Right ventricle myocardium inferior (tissue), 1 donor: ENCODE data around the gene DCUN1D4. TPM values are rescaled to one million over a fixed set of nuclear protein-coding genes. Genes with fewer than 3 reads are reported as not detected.

Experiments used
- ATAC-seq: fragments of 200-7000 bp; cut with Tn5 transposase; one replicate; pipeline ENCODE4 v1.9.1; 2020; ENCODE audit warnings: mild to moderate bottlenecking, moderate library complexity
- DNase-seq: peaks from one replicate; pipeline ENCODE4 v3.0.0; 2021; ENCODE audit errors: missing footprints
- intact Hi-C: fragments of 100-400 bp; cut with DNase I; formaldehyde crosslinking; loops from one replicate; pipeline ENCODE4 v1.11.0; 2022
- total RNA-seq: library from RNA; stranded (reverse); fragmentation: NEBNext Ultra II Directional; extraction: Animal tissue kit (Norgen Biotek cat#: 25700); gene quantifications from one replicate; pipeline ENCODE4 v1.2.1, GENCODE V29; 2021
- donor health status: DM: no; HTN: yes; CAD: no; lungs with severe emphysema.

Gene DCUN1D4
- total RNA-seq, 1 donor from 2014 or later = 38.7 TPM

DNA sequence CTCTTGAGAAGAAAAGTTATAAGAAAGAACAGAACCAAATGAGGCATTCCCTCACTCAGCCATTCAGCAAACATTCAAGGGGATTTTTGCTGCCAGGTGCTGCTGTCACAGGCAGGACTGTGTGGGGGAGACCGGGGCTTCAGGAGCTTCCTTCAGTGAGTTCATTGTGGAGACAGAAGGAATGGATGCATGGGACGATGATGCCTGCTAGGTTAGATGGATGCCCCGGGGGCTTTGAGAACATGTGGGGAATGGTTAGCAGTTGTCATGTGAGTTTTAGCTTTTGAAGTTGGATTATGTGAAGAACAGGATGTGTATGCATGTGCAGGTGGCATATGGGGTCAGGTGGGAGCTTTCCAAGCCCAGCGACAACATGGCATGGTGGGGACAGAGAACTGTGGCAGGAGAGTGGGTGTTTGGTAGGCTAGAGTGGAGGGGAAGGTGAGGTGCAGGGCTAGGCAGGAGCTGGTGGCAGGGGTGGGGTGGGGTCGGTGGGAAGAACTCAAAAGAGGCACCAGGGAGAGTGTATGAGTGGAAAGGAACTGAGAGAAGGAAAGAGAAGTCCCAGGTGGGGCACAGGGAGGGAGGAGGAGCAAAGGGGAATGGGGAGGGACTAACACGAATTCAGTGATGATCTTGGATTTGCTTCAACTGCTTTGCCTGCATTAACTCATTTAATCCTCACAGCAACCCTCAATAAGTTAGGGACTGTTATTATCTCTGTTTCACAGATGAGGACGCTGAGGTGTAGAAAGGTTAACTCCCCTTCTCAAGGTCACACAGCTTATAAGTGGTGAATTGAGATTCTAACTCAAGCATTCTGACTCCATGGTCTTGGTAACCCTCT is 8.4 kb downstream of the DCUN1D4 start:
- no peak for DNase-seq
- no peak for ATAC-seq
- intact Hi-C loops = no loop called here

- intact Hi-C loops = no loop called here
- ATAC-seq (no peak), DNase-seq (no peak)
These were observed 9.0 kb downstream of the DCUN1D4 start for GRCh38 chr4:51851937-51852290.

- DNase-seq (no peak), ATAC-seq (peak; percentile 67)
- intact Hi-C loops = no loop called here
These were observed 10.2 kb downstream of the DCUN1D4 start for GRCh38 chr4:51853027-51853682.

DNA sequence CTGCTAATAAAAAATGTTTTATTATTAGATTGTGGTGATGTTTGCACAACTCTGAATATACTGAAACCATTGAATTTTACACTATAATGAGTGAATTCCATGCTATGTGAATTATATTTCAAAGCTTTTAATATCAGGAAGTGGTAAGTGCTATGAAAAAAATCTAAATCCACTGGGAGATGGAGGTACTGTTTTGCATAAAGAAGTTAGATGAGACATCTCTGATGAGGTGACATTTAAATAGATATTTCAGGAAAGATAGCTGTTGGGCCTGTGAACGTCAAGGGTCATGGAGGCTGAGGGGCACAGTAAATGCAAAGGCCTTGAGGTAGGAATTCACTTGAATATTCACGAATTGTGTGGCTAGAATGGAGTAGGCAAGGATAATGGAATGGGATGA is 12.3 kb downstream of the DCUN1D4 start:
- no peak for DNase-seq
- intact Hi-C loops = no loop called here

GRCh38 chr4:51855751-51856150 is 12.8 kb downstream of the DCUN1D4 start:
- no peak for DNase-seq
- intact Hi-C loops = no loop called here
- no peak for ATAC-seq

More for the DNA sequence above, 12.3 kb downstream of the DCUN1D4 start:
- no peak for ATAC-seq

DNA sequence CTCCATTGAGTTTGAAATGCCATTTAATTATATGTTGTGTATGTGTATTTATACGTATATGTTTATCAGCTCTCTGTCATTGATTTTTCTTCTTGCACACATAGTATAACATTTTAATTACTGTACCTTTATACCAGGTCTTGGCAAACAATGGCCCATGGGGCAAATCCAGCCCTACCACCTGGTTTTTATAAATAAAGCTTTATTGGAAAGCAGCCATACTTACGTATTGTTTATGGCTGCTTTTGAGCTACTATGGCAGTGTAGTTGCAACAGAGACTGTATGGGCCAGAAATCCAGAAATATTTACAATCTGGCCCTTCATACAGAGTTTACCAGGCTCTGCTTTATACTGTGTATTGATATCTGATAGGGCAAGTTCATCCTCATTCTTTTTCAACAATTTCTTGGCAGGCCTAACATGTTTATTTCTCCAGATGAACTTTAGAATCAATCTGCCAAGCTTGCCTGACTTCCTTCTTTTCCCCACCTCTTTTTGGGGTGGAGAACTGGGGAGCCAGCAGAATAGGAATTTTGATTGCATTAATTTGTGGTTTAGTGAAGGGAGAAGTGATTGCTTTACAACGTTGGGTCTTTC is 15.8 kb downstream of the DCUN1D4 start:
- no peak for ATAC-seq
- DNase-seq = no peak
- intact Hi-C loops = no loop called here

GRCh38 chr4:51859476-51860031 is 16.6 kb downstream of the DCUN1D4 start:
- DNase-seq (no peak), ATAC-seq (no peak)
- intact Hi-C loops = no loop called here

DNA sequence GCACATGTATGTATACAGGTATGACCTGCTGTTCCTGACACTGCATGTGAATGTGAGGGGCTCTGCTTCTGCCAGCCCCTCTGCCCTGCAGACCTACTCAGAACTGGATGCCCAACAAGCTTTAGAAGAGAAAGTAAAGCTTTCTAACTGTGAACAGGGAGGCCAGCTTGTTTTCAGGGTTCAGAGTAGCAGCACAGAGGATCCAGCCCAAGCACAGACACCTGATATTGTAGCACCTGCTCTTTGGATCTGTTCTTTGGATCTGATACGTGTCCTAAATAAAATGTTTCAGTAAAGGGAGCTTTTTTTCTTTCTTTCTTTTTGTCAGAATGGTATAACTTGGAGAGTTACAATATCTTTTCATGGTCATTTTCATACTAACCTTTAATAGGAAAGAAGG is 19.2 kb downstream of the DCUN1D4 start:
- ATAC-seq (no peak), DNase-seq (no peak)
- intact Hi-C loops = no loop called here

- DNase-seq (no peak), ATAC-seq (no peak)
- intact Hi-C loops = no loop called here
These were observed 19.8 kb downstream of the DCUN1D4 start for GRCh38 chr4:51862781-51863180.

- DNase-seq (no peak), ATAC-seq (no peak)
- intact Hi-C loops = no loop called here
These were observed 22.8 kb downstream of the DCUN1D4 start for GRCh38 chr4:51865717-51866116.

- intact Hi-C loops = no loop called here
- peak; percentile 93 for ATAC-seq
- DNase-seq = peak; percentile 70
These were observed 23.9 kb downstream of the DCUN1D4 start for GRCh38 chr4:51866835-51867234.

DNA sequence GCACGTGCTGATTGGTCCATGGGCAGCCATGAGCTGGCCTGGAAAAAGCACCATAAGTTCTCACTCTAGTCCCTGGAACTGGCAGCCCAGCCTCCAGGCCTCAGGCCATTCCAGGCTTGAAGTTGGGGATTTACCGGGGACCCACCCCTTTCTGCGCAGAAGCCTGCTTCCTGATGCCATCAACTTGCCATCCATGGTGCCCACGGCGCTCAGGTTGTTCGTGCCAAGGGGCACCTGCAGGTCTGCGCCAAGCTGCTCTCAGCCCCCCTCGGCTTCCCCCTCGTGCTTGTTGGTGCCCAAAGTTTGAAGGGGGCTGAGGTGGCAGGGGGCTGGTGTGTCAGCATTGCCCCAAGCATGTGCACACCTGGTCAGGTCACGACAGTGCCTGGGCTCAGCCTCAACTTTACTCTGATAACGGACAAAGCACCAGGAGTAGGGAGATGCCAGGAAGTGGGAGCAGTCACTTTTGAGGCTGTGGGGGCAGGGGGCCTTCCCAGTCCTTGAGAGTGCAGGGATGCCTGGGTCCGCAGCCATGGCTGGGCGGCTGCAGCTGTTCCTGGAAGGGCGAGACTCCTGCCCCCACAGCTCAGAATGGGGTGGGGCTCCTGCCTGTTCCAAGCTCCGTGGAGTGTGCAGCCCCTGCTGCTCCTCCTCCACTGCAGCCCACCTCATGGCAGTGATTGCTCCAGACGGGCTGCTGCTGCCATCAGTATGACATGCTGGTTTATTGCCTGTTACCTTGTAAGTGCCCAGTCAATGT is 24.9 kb downstream of the DCUN1D4 start:
- intact Hi-C loops = no loop called here
- ATAC-seq (no peak), DNase-seq (peak; percentile 63)

GRCh38 chr4:51868449-51868847 is 25.5 kb downstream of the DCUN1D4 start:
- ATAC-seq (no peak), DNase-seq (no peak)
- intact Hi-C loops = no loop called here

GRCh38 chr4:51870441-51871188 is 27.7 kb downstream of the DCUN1D4 start:
- intact Hi-C loops = no loop called here
- ATAC-seq = no peak
- DNase-seq = no peak

DNA sequence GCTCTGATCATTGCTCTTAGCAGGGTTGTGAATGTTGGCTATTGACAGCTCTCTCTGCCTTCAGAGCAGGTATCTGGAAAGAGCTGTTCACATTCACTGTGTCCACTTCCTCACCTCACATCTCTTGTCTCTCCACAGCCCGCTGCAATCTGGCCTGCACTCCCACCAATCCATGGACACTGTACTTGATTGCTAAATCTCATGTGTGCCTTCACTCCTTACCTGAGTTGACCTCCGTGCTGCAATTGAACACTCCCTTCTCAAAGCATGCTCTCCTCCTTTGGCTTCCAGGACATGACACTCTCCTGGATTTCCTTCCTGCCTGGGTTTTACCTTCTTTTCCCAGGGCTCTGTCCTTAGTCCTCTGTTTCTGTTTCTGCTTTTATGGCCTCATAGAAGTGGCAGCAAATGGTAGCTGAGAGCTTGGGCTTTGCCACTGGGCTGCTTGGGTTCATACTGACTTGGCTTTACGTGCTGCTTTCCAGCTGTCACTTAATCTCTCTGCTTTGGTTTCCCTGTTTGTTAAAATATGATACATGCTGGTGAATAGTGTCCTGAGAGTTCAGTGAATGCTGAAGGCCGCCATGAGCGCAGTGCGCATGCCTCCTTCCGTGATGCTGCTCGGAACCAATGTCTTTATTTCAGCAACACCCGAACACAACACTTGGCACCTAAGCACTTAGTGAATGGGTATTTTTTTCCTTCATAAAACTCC is 29.5 kb downstream of the DCUN1D4 start:
- intact Hi-C loops = no loop called here
- peak; percentile 31 for ATAC-seq

DNA sequence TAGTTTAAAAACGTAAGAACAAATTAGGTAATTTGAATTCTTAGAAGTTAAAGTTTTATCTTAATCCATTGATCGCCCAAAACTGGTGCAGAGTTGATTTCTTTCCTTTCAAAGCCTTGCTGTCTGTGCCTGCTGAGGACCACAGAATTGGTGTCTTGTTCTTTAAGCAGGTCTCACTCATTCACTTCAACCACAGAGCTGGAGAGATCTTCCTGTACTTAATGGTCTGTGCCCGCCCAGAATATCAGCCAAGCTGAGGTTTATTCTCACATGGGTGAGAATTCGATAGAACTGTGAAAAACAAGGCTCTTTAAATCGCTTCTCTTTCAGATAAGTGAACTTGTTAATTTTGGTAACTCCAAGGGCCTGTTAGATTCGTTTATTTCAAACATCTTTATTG is 31.6 kb downstream of the DCUN1D4 start:
- no peak for ATAC-seq
- intact Hi-C loops = no loop called here
- no peak for DNase-seq

More for the DNA sequence above, 29.5 kb downstream of the DCUN1D4 start:
- DNase-seq = no peak

DNA sequence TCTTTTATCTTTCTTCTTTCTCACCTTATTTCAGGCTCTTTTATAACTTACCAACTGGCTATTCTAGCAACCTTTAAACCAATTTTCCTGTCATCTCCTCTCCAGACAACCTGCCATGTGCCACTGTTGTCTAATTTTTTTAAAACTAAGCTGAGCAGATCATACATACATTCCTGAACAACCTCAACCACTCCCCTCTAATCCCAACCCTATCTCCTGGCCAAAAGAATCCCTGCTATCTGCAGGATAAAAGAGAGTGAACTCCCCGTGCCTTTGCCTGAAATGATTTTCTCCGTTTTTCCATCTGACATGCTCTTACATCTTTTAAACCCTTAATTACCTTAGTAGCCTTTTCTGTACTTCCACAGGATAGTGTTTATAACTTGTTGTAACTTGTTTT is 35.5 kb downstream of the DCUN1D4 start:
- intact Hi-C loops = no loop called here
- ATAC-seq = no peak
- no peak for DNase-seq
